Transverse colon (tissue), 4 donors: ENCODE measurements around the gene GNG4. TPM values are rescaled to one million over a fixed set of nuclear protein-coding genes. Genes with fewer than 3 reads are reported as not detected.

Experiments
- DNase-seq: peaks from one replicate; pipeline ENCODE4 v3.0.0-alpha.2; 2019
- H3K27ac ChIP-seq, 4 donors: fragments of 200-600 bp; sonication (generic); 2 replicates each; pipeline ENCODE4 v1.5.1; 2016 to 2018; ENCODE audit warnings: inconsistent platforms in 4 of 4
- H3K27me3 ChIP-seq: fragments of 200-600 bp; sonication (generic); 2 replicates; pipeline ENCODE4 v1.5.1; 2017; ENCODE audit warnings: inconsistent platforms
- H3K36me3 ChIP-seq, 4 donors: fragments of 200-600 bp; sonication (generic); 2 replicates each; pipeline ENCODE4 v1.5.1; 2017 to 2019; ENCODE audit warnings: inconsistent platforms in 4 of 4
- H3K4me1 ChIP-seq, 4 donors: fragments of 200-600 bp; sonication (generic); 2 replicates each; pipeline ENCODE4 v1.5.1; 2017 to 2020; ENCODE audit warnings: inconsistent platforms in 4 of 4
- H3K4me3 ChIP-seq, 4 donors: fragments of 200-600 bp; sonication (generic); 1 replicate in 1 of 4; 2 replicates in 3 of 4; pipeline versions ENCODE4 v1.5.1 to v1.6.1; 2017 to 2019; ENCODE audit warnings: inconsistent platforms in 4 of 4
- H3K9me3 ChIP-seq, 2 donors: fragments of 200-600 bp; sonication (generic); 2 replicates each; pipeline ENCODE4 v1.5.1; 2017 to 2019; ENCODE audit warnings: inconsistent platforms in 2 of 2
- EP300 ChIP-seq: sonication (generic); formaldehyde crosslinking; IDR thresholded peaks from one replicate; pipeline ENCODE4 v1.6.1; 2017; ENCODE audit warnings: antibody characterized with exemption, low read depth
- POLR2A ChIP-seq: fragments of 450-650 bp; IDR thresholded peaks from one replicate; pipeline ENCODE4 v1.6.1; 2016; ENCODE audit warnings: antibody characterized with exemption, mild to moderate bottlenecking, moderate library complexity
- POLR2AphosphoS5 ChIP-seq, 3 donors: sonication (generic); formaldehyde crosslinking; IDR thresholded peaks; one replicate each; pipeline ENCODE4 v1.6.1; 2016; ENCODE audit warnings: antibody characterized with exemption in 3 of 3
- WGBS, 2 donors: methylation state at CpG; one replicate each; pipeline ENCODE4 v1.1.5; 2018; ENCODE audit warnings: low coverage in 1 of 2; 5-methylcytosine and 5-hydroxymethylcytosine counted together
- in situ Hi-C, 4 donors: fragments of 200-750 bp; cut with MboI; loops; one replicate each; pipeline versions ENCODE4 v1.15.0 to v1.15.1; 2017; ENCODE audit warnings: low sequenced_read_pairs in 3 of 4, low pct_ligation_motif_present in 1 of 4, low pct_unique_long_range_greater_than_20kb in 1 of 4
- intact Hi-C: fragments of 100-400 bp; cut with DNase I; formaldehyde crosslinking; loops from one replicate; pipeline ENCODE4 v1.15.1; 2023; ENCODE audit warnings: low total_unique reads
- total RNA-seq, 4 donors: library from RNA; depleted of rRNA; stranded (reverse); fragments of >200 nt; gene quantifications; one replicate each; pipeline ENCODE4 v1.1.0, GENCODE V29; 2016
- TF ChIP-seq, protein P1 (sequence below), 5 experiments: fragments of 200-600 bp in 3 of 5; fragments of 450-650 bp in 2 of 5; sonication (generic) in 3 of 5; IDR thresholded peaks; 1 replicate in 2 of 5; 2 replicates in 3 of 5; pipeline ENCODE4 v1.5.1; 2016 to 2017; ENCODE audit warnings: antibody characterized with exemption in 5 of 5, inconsistent platforms in 3 of 5, mild to moderate bottlenecking in 2 of 5, moderate library complexity in 1 of 5

Gene GNG4
- total RNA-seq, 4 donors from 2014 or later: 0.37 to 6.8 (median 5.5) TPM

GRCh38 chr1:235567812-235568503 lies 81.6 kb downstream of the GNG4 start:
- H3K36me3 ChIP-seq: no peaks in the 10 kb centered on the region
- no peaks in the 10 kb centered on the region for H3K4me1 ChIP-seq
- no peaks in the 10 kb centered on the region for H3K27me3 ChIP-seq
- H3K4me3 ChIP-seq: no peak overlapping the region
- 50 to 62% methylated on average over 2 to 7 of the region's 7 CpGs for WGBS, 2 donors
- no peaks in the 10 kb centered on the region for H3K9me3 ChIP-seq
- DNase-seq: no peak
- in situ Hi-C loops: no loop called here
- TF ChIP-seq, protein P1, sequence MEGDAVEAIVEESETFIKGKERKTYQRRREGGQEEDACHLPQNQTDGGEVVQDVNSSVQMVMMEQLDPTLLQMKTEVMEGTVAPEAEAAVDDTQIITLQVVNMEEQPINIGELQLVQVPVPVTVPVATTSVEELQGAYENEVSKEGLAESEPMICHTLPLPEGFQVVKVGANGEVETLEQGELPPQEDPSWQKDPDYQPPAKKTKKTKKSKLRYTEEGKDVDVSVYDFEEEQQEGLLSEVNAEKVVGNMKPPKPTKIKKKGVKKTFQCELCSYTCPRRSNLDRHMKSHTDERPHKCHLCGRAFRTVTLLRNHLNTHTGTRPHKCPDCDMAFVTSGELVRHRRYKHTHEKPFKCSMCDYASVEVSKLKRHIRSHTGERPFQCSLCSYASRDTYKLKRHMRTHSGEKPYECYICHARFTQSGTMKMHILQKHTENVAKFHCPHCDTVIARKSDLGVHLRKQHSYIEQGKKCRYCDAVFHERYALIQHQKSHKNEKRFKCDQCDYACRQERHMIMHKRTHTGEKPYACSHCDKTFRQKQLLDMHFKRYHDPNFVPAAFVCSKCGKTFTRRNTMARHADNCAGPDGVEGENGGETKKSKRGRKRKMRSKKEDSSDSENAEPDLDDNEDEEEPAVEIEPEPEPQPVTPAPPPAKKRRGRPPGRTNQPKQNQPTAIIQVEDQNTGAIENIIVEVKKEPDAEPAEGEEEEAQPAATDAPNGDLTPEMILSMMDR (IDR thresholded peaks at IDR 0.05): no peak
- TF ChIP-seq POLR2AphosphoS5 (IDR thresholded peaks at IDR 0.05) (no peak), EP300 (no peak), POLR2A (no peak)
- no peak overlapping the region for H3K27ac ChIP-seq
- intact Hi-C loops: no loop called here

DNA sequence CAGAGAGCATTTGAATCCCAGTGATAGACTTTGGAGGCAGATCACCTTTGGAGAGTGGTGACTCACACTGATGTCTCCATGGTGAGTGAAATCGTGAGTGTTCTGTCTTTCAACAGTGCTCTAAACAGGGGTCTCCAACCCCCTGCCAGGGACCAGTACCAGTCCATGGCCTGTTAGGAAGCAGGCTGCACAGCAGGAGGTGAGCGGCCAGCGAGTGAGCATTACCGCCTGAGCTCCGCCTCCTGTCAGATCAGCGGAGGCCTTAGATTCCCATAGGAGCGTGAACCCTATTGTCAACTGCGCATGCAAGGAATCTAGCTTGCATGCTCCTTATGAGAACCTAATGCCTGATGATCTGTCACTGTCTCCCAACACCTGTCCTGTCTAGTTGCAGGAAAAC lies 83.5 kb downstream of the GNG4 start:
- no peak for DNase-seq
- TF ChIP-seq EP300 (no peak), POLR2AphosphoS5 (IDR thresholded peaks at IDR 0.05) (no peak), POLR2A (no peak)
- TF ChIP-seq, protein P1 (IDR thresholded peaks at IDR 0.05): no peak
- 88% methylated on average over 8 of the region's 8 CpGs; no CpG with 5 or more reads in 1 of the 2 donors for WGBS, 2 donors
- Histone ChIP-seq H3K4me1 (no peaks in the 10 kb centered on the region), H3K4me3 (no peak overlapping the region), H3K27me3 (no peaks in the 10 kb centered on the region), H3K36me3 (no peaks in the 10 kb centered on the region), H3K27ac (no peak overlapping the region), H3K9me3 (no peaks in the 10 kb centered on the region)
- in situ Hi-C loops: no loop called here
- intact Hi-C loops: no loop called here

GRCh38 chr1:235563513-235564061 lies 86.0 kb downstream of the GNG4 start:
- no peaks in the 10 kb centered on the region for H3K9me3 ChIP-seq
- intact Hi-C loops: no loop called here

GRCh38 chr1:235562589-235562988 lies 87.0 kb downstream of the GNG4 start:
- intact Hi-C loops: no loop called here

More at GRCh38 chr1:235563513-235564061, 86.0 kb downstream of the GNG4 start:
- Histone ChIP-seq H3K4me1 (no peaks in the 10 kb centered on the region), H3K4me3 (no peak overlapping the region), H3K27ac (no peak overlapping the region), H3K27me3 (no peaks in the 10 kb centered on the region), H3K36me3 (no peaks in the 10 kb centered on the region)
- WGBS, 2 donors: 82 to 100% methylated on average over 1 of the region's 1 CpG
- TF ChIP-seq, protein P1 (IDR thresholded peaks at IDR 0.05): no peak
- TF ChIP-seq EP300 (no peak), POLR2AphosphoS5 (IDR thresholded peaks at IDR 0.05) (no peak), POLR2A (no peak)
- DNase-seq: no peak
- in situ Hi-C loops: no loop called here

More at GRCh38 chr1:235562589-235562988, 87.0 kb downstream of the GNG4 start:
- Histone ChIP-seq H3K4me3 (no peak overlapping the region), H3K9me3 (no peaks in the 10 kb centered on the region), H3K27ac (no peak overlapping the region), H3K4me1 (no peaks in the 10 kb centered on the region), H3K27me3 (no peaks in the 10 kb centered on the region), H3K36me3 (no peaks in the 10 kb centered on the region)
- TF ChIP-seq POLR2AphosphoS5 (IDR thresholded peaks at IDR 0.05) (no peak), EP300 (no peak), POLR2A (no peak)
- TF ChIP-seq, protein P1 (IDR thresholded peaks at IDR 0.05): no peak
- in situ Hi-C loops: no loop called here
- no peak for DNase-seq
